Stimulated activated effector memory CD8-positive, alpha-beta T cell treated with anti-CD3 and anti-CD28 coated beads, Interleukin-12 subunit alpha, Interleukin-12 subunit beta, amount 100 ng/mL, for 72 hours (primary cell): ENCODE measurements around the gene ZNF341.

ENCODE experiments used
- ATAC-seq: fragments of 150-1000 bp; cut with Tn5 transposase; 2 replicates; pipeline ENCODE4 v1.10.0; 2021
- DNase-seq, 2 donors: peaks; one replicate each; pipeline ENCODE4 v3.0.0; 2021 to 2022; ENCODE audit warnings: low spot score in 2 of 2
- H3K27ac Mint-ChIP-seq: one replicate; pipeline ENCODE4 v1.8.0; 2022; ENCODE audit warnings: mild to moderate bottlenecking, mixed read lengths
- H3K36me3 Mint-ChIP-seq: one replicate; pipeline ENCODE4 v1.8.0; 2022; ENCODE audit warnings: mild to moderate bottlenecking, mixed read lengths
- H3K4me1 Mint-ChIP-seq: one replicate; pipeline ENCODE4 v1.8.0; 2022; ENCODE audit warnings: mixed read lengths
- H3K4me3 Mint-ChIP-seq: one replicate; pipeline ENCODE4 v1.8.0; 2022; ENCODE audit warnings: mild to moderate bottlenecking, mixed read lengths
- H3K9me3 Mint-ChIP-seq: one replicate; pipeline ENCODE4 v1.8.0; 2022; ENCODE audit warnings: mixed read lengths

ZNF341 gene

GRCh38 chr20:33731693-33732165 lies at the start of gene ZNF341:
Gene ZNF341 (plus strand): TSS chr20:33731996. CDS start chr20:33732022, 26 bp downstream.
- Mint-ChIP-seq H3K36me3 (peaks cover 11% of the 10 kb centered on the region), H3K9me3 (peaks cover 2% of the 10 kb centered on the region), H3K27ac (peak within 1 kb of the TSS; percentile 95), H3K4me1 (peaks cover 29% of the 10 kb centered on the region), H3K4me3 (peak within 1 kb of the TSS; percentile 82)
- peak; percentile 88 to 92 for DNase-seq
- peak; percentile 87 for ATAC-seq

- Mint-ChIP-seq H3K4me1 (peaks cover 76% of the 10 kb centered on the region), H3K9me3 (no peaks in the 10 kb centered on the region), H3K27ac (peak overlapping the region; percentile 89), H3K36me3 (peaks cover 56% of the 10 kb centered on the region), H3K4me3 (peak overlapping the region; percentile 84)
- no peak for ATAC-seq
- DNase-seq = peak in 1 of 2 donors; percentile 50
Observed at GRCh38 chr20:33684533-33685327, 47.1 kb upstream of the ZNF341 start.

GRCh38 chr20:33685328-33686099 lies 46.3 kb upstream of the ZNF341 start:
- ATAC-seq (peak; percentile 65), DNase-seq (peak in 1 of 2 donors; percentile 77)
- Mint-ChIP-seq H3K36me3 (peaks cover 48% of the 10 kb centered on the region), H3K27ac (peak overlapping the region; percentile 89), H3K9me3 (no peaks in the 10 kb centered on the region), H3K4me1 (peaks cover 74% of the 10 kb centered on the region), H3K4me3 (peak overlapping the region; percentile 84)

GRCh38 chr20:33686100-33686983 lies 45.5 kb upstream of the ZNF341 start, which contains the start of gene E2F1:
Gene E2F1 (minus strand): TSS chr20:33686385. CDS start chr20:33686264, 121 bp downstream.
- DNase-seq (peak; percentile 95 to 96), ATAC-seq (peak; percentile 92)
- peak within 1 kb of the TSS; percentile 89 for H3K27ac Mint-ChIP-seq
- H3K36me3 Mint-ChIP-seq = peaks cover 43% of the 10 kb centered on the region
- H3K9me3 Mint-ChIP-seq = no peaks in the 10 kb centered on the region
- H3K4me3 Mint-ChIP-seq = peak within 1 kb of the TSS; percentile 84
- peaks cover 65% of the 10 kb centered on the region for H3K4me1 Mint-ChIP-seq

- no peak for ATAC-seq
- H3K4me1 Mint-ChIP-seq = peaks cover 59% of the 10 kb centered on the region
- peak overlapping the region; percentile 59 for H3K27ac Mint-ChIP-seq
Observed at GRCh38 chr20:33686984-33687366, 44.8 kb upstream of the ZNF341 start.

GRCh38 chr20:33687370-33687915 lies 44.4 kb upstream of the ZNF341 start:
- peak overlapping the region; percentile 84 for H3K4me3 Mint-ChIP-seq
- H3K36me3 Mint-ChIP-seq = peaks cover 40% of the 10 kb centered on the region
- no peaks in the 10 kb centered on the region for H3K9me3 Mint-ChIP-seq
- ATAC-seq (no peak), DNase-seq (no peak)
- H3K4me1 Mint-ChIP-seq = peaks cover 54% of the 10 kb centered on the region
- H3K27ac Mint-ChIP-seq = peak overlapping the region; percentile 59

More at GRCh38 chr20:33686984-33687366, 44.8 kb upstream of the ZNF341 start:
- DNase-seq = no peak
- H3K4me3 Mint-ChIP-seq = peak overlapping the region; percentile 84
- peaks cover 43% of the 10 kb centered on the region for H3K36me3 Mint-ChIP-seq
- no peaks in the 10 kb centered on the region for H3K9me3 Mint-ChIP-seq

GRCh38 chr20:33687993-33688937 lies 43.5 kb upstream of the ZNF341 start:
- no peak for ATAC-seq
- H3K36me3 Mint-ChIP-seq = peaks cover 31% of the 10 kb centered on the region
- H3K9me3 Mint-ChIP-seq = no peaks in the 10 kb centered on the region
- H3K27ac Mint-ChIP-seq = peak overlapping the region; percentile 59
- peaks cover 51% of the 10 kb centered on the region for H3K4me1 Mint-ChIP-seq
- peak overlapping the region; percentile 84 for H3K4me3 Mint-ChIP-seq
- no peak for DNase-seq

- ATAC-seq = no peak
- peaks cover 51% of the 10 kb centered on the region for H3K4me1 Mint-ChIP-seq
- peak overlapping the region; percentile 12 for H3K4me3 Mint-ChIP-seq
- no peak for DNase-seq
- peaks cover 24% of the 10 kb centered on the region for H3K36me3 Mint-ChIP-seq
- H3K9me3 Mint-ChIP-seq = no peaks in the 10 kb centered on the region
- peak overlapping the region; percentile 40 for H3K27ac Mint-ChIP-seq
Observed at GRCh38 chr20:33688938-33689424, 42.8 kb upstream of the ZNF341 start.

- Mint-ChIP-seq H3K4me1 (peaks cover 50% of the 10 kb centered on the region), H3K27ac (peak overlapping the region; percentile 80), H3K36me3 (peaks cover 23% of the 10 kb centered on the region), H3K9me3 (no peaks in the 10 kb centered on the region), H3K4me3 (peak overlapping the region; percentile 49)
- DNase-seq = no peak
- no peak for ATAC-seq
Observed at GRCh38 chr20:33689493-33689892, 42.3 kb upstream of the ZNF341 start.

GRCh38 chr20:33689973-33690372 lies 41.8 kb upstream of the ZNF341 start:
- ATAC-seq = peak; percentile 45
- H3K4me1 Mint-ChIP-seq = peaks cover 45% of the 10 kb centered on the region
- no peak for DNase-seq

GRCh38 chr20:33693289-33693688 lies 38.5 kb upstream of the ZNF341 start:
- Mint-ChIP-seq H3K4me3 (no peak overlapping the region), H3K36me3 (peaks cover 4% of the 10 kb centered on the region), H3K27ac (no peak overlapping the region), H3K9me3 (no peaks in the 10 kb centered on the region), H3K4me1 (peaks cover 19% of the 10 kb centered on the region)
- DNase-seq (no peak), ATAC-seq (no peak)

More at GRCh38 chr20:33689973-33690372, 41.8 kb upstream of the ZNF341 start:
- H3K9me3 Mint-ChIP-seq = no peaks in the 10 kb centered on the region
- H3K4me3 Mint-ChIP-seq = peak overlapping the region; percentile 49
- peak overlapping the region; percentile 80 for H3K27ac Mint-ChIP-seq
- peaks cover 18% of the 10 kb centered on the region for H3K36me3 Mint-ChIP-seq

GRCh38 chr20:33693741-33694638 lies 37.8 kb upstream of the ZNF341 start:
- H3K4me3 Mint-ChIP-seq = no peak overlapping the region
- ATAC-seq = no peak
- peak overlapping the region; percentile 77 for H3K27ac Mint-ChIP-seq
- no peaks in the 10 kb centered on the region for H3K9me3 Mint-ChIP-seq
- H3K36me3 Mint-ChIP-seq = peaks cover 4% of the 10 kb centered on the region
- no peak for DNase-seq
- H3K4me1 Mint-ChIP-seq = peaks cover 12% of the 10 kb centered on the region

- no peaks in the 10 kb centered on the region for H3K9me3 Mint-ChIP-seq
- no peak overlapping the region for H3K4me3 Mint-ChIP-seq
- peaks cover 6% of the 10 kb centered on the region for H3K4me1 Mint-ChIP-seq
- H3K27ac Mint-ChIP-seq = peak overlapping the region; percentile 77
- ATAC-seq (no peak), DNase-seq (no peak)
- H3K36me3 Mint-ChIP-seq = peaks cover 4% of the 10 kb centered on the region
Observed at GRCh38 chr20:33694639-33695012, 37.2 kb upstream of the ZNF341 start.
